K562 (cell line): Measurements from ENCODE around the gene SHISA9. TPM values are rescaled to one million over a fixed set of nuclear protein-coding genes. Genes with fewer than 3 reads are reported as not detected.

Source experiments
- ATAC-seq: fragments of 200-7000 bp; cut with Tn5 transposase; 3 replicates; pipeline ENCODE4 v1.9.1; 2020; ENCODE audit warnings: moderate library complexity
- BruUV-seq: library from RNA; stranded (reverse); fragments of 400-500 nt; replicated peaks from 2 replicates; lab custom pipeline; 2021; lab: Mats Ljungman, UMichigan
- CTCF ChIA-PET: fragments of 300-600 bp; formaldehyde crosslinking; extraction: SDS; loops from one replicate; lab custom pipeline; 2021; ENCODE audit warnings: low intra/inter-chr PET ratio; lab: Yijun Ruan, JAX
- POLR2A ChIA-PET: fragments of 300-600, 350-650 bp; sonication (Branson Sonifier 250); formaldehyde crosslinking; extraction: SDS; loops from one replicate; lab custom pipeline; 2021; ENCODE audit warnings: antibody characterized with exemption, inconsistent platforms; lab: Yijun Ruan, JAX
- DNase-seq, 4 experiments: peaks; one replicate each; pipeline versions ENCODE4 v3.0.0 to v3.0.0-alpha.2; 2011 to 2018; ENCODE audit warnings: low spot score in 3 of 4, mixed read lengths in 3 of 4; ENCODE audit errors: extremely low read depth in 1 of 4
- FAIRE-seq: peaks from 2 replicates; lab custom pipeline; 2011; peaks lifted over from hg19 to GRCh38; lab: Jason Lieb, UNC
- H2AFZ ChIP-seq: 2 replicates; pipeline ENCODE4 v1.6.0; 2011; ENCODE audit warnings: low read depth, low read length, control low read depth, inconsistent platforms
- H3K27ac ChIP-seq: fragments of 200-600 bp; 3 replicates; pipeline ENCODE4 v1.8.0; 2011; ENCODE audit warnings: low read depth, mild to moderate bottlenecking, control low read depth, inconsistent platforms, low read length, moderate library complexity, mixed read lengths; ENCODE audit errors: extremely low read depth
- H3K27me3 ChIP-seq, 2 experiments: fragments of 300-600 bp in 1 of 2; 2 replicates in 1 of 2; 3 replicates in 1 of 2; pipeline versions ENCODE4 v1.6.0 to v1.8.0; 2011; ENCODE audit warnings: inconsistent platforms in 2 of 2, low read length in 2 of 2, mild to moderate bottlenecking in 1 of 2, mixed read lengths in 1 of 2, moderate library complexity in 1 of 2; ENCODE audit not compliant: control insufficient read depth in 2 of 2, insufficient read depth in 2 of 2
- H3K36me3 ChIP-seq: fragments of 300-600 bp; 3 replicates; pipeline ENCODE4 v1.8.0; 2011; ENCODE audit warnings: mild to moderate bottlenecking, low read length, inconsistent platforms; ENCODE audit not compliant: control insufficient read depth, insufficient read depth
- H3K4me1 ChIP-seq, 2 experiments: fragments of 200-600 bp in 1 of 2; replicated peaks in 1 of 2; 2 replicates in 1 of 2; 3 replicates in 1 of 2; pipeline versions ENCODE4 v1.5.1 to v1.8.0; 2011; ENCODE audit warnings: inconsistent platforms in 2 of 2, low read length in 2 of 2, mild to moderate bottlenecking in 1 of 2, mixed read lengths in 1 of 2, moderate library complexity in 1 of 2; ENCODE audit not compliant: control insufficient read depth in 2 of 2, insufficient read depth in 2 of 2
- H3K4me2 ChIP-seq: 2 replicates; pipeline ENCODE4 v1.6.1; 2011; ENCODE audit warnings: low read length, control low read depth, inconsistent platforms, mixed read lengths; ENCODE audit not compliant: insufficient read depth
- H3K4me3 ChIP-seq: fragments of 200-600 bp; sonication (generic), shearing (Covaris generic); 2 replicates; pipeline ENCODE4 v1.5.1; 2016; ENCODE audit warnings: control low read depth, inconsistent platforms
- H3K79me2 ChIP-seq: fragments of 200-600 bp; 3 replicates; pipeline ENCODE4 v1.8.0; 2011; ENCODE audit warnings: low read length, inconsistent platforms; ENCODE audit not compliant: control insufficient read depth, insufficient read depth
- H3K9ac ChIP-seq, 2 experiments: 2 replicates each; pipeline versions ENCODE4 v1.6.0 to v1.6.1; 2011; ENCODE audit warnings: low read depth in 2 of 2, low read length in 2 of 2, control low read depth in 1 of 2, inconsistent platforms in 1 of 2, mild to moderate bottlenecking in 1 of 2, mixed read lengths in 1 of 2; ENCODE audit not compliant: insufficient read depth in 1 of 2
- H3K9me1 ChIP-seq: one replicate; pipeline ENCODE4 v1.6.0; 2011; ENCODE audit warnings: inconsistent platforms, mild to moderate bottlenecking, low read length, moderate library complexity; ENCODE audit not compliant: control insufficient read depth, insufficient read depth
- H3K9me3 ChIP-seq: replicated peaks from 2 replicates; pipeline ENCODE4 v1.5.1; 2011; ENCODE audit warnings: low read depth, low read length, inconsistent platforms; ENCODE audit not compliant: control insufficient read depth, insufficient read depth
- H4K20me1 ChIP-seq: replicated peaks from 2 replicates; pipeline ENCODE4 v1.6.1; 2011; ENCODE audit warnings: low read length, inconsistent platforms, mixed read lengths; ENCODE audit not compliant: control insufficient read depth, insufficient read depth
- BRF2 ChIP-seq: IDR thresholded peaks from 3 replicates; pipeline ENCODE4 v1.6.1; 2011; ENCODE audit warnings: borderline replicate concordance, mild to moderate bottlenecking; ENCODE audit not compliant: insufficient read length, insufficient read depth
- CBFB ChIP-seq: sonication (generic); formaldehyde crosslinking; IDR thresholded peaks from 2 replicates; pipeline ENCODE4 v1.4.0; 2020; ENCODE audit warnings: mild to moderate bottlenecking, missing genetic modification reagents
- CCNT2 ChIP-seq: IDR thresholded peaks from 2 replicates; pipeline ENCODE4 v1.6.1; 2011; ENCODE audit warnings: borderline replicate concordance, low read depth, mild to moderate bottlenecking, moderate library complexity, mixed read lengths, low read length; ENCODE audit not compliant: insufficient read length; ENCODE audit errors: extremely low read depth
- CHCHD3 ChIP-seq: fragments of 250-450 bp; sonication (Bioruptor Pico); IDR thresholded peaks from 2 replicates; pipeline ENCODE4 v2.1.2; 2022; ENCODE audit warnings: mild to moderate bottlenecking
- CXXC5 ChIP-seq: fragments of 250-450 bp; sonication (Bioruptor Pico); IDR thresholded peaks from 2 replicates; pipeline ENCODE4 v1.8.0; 2022; ENCODE audit warnings: inconsistent platforms, mild to moderate bottlenecking, moderate library complexity
- DMBX1 ChIP-seq: fragments of 250-450 bp; sonication (Bioruptor Pico); IDR thresholded peaks from 2 replicates; pipeline ENCODE4 v1.8.0; 2022; ENCODE audit warnings: inconsistent platforms, mild to moderate bottlenecking, moderate library complexity, borderline replicate concordance
- KLF13 ChIP-seq: fragments of 450-650 bp; IDR thresholded peaks from 2 replicates; pipeline ENCODE4 v1.6.1; 2016; ENCODE audit warnings: missing genetic modification characterization, low read depth, mild to moderate bottlenecking, missing compliant biosample characterization, moderate library complexity, borderline replicate concordance
- MXD1 ChIP-seq: fragments of 250-450 bp; sonication (Bioruptor Pico); IDR thresholded peaks from 2 replicates; pipeline ENCODE4 v1.8.0; 2021; ENCODE audit warnings: borderline replicate concordance, mild to moderate bottlenecking, moderate library complexity; ENCODE audit not compliant: poor library complexity, severe bottlenecking
- ZBTB1 ChIP-seq: sonication (generic); formaldehyde crosslinking; IDR thresholded peaks from 2 replicates; pipeline ENCODE4 v1.8.1; 2023; ENCODE audit warnings: missing genetic modification reagents, low read depth, mild to moderate bottlenecking, borderline replicate concordance
- ZNF124 ChIP-seq: sonication (generic); formaldehyde crosslinking; IDR thresholded peaks from 2 replicates; pipeline ENCODE4 v1.8.1; 2022; ENCODE audit warnings: missing genetic modification reagents
- WGBS: fragments of 100-300 bp; shearing (Covaris generic); methylation state at CpG from one replicate; pipeline ENCODE4 v1.1.6; 2016; ENCODE audit warnings: low coverage, mixed read lengths; ENCODE audit not compliant: insufficient coverage; ENCODE audit errors: missing lambda C conversion rate; 5-methylcytosine and 5-hydroxymethylcytosine counted together
- in situ Hi-C: fragments of 300-500 bp; cut with MboI; formaldehyde crosslinking; loops from 4 replicates; pipeline ENCODE4 v1.15.0; 2018; ENCODE audit warnings: inconsistent platforms, mixed read lengths
- intact Hi-C: fragments of 100-400 bp; cut with micrococcal nuclease; formaldehyde crosslinking; loops from 2 replicates; pipeline ENCODE4 v1.14.2; 2022
- polyA plus RNA-seq, 8 experiments: library from polyadenylated mRNA; depleted of rRNA in 4 of 8; stranded (reverse) in 5 of 8; unstranded in 3 of 8; fragments of >200 nt; fragmentation: Nextera tagmentation in 2 of 8; fragmentation: Illumina TruSeq in 1 of 8; extraction: Ambion mirVana in 2 of 8; extraction: Trizol in 1 of 8; gene quantifications; 2 replicates each; pipeline versions ENCODE4 v1.2.1 to v1.2.3, GENCODE V29; 2011 to 2014; ENCODE audit warnings: inconsistent platforms in 1 of 8, missing spikeins in 1 of 8
- total RNA-seq, 7 experiments: library from RNA; depleted of rRNA in 6 of 7; stranded (reverse); fragments of >200 nt in 6 of 7; fragmentation: Illumina TruSeq in 2 of 7; extraction: Trizol in 2 of 7; gene quantifications; 2 replicates each; pipeline versions ENCODE4 v1.2.1 to v1.2.3, GENCODE V29; 2011 to 2021; ENCODE audit warnings: low replicate concordance in 1 of 7
- TF ChIP-seq, protein P1 (sequence below): fragments of 250-450 bp; sonication (Bioruptor Pico); IDR thresholded peaks from 2 replicates; pipeline ENCODE4 v1.5.0; 2021; ENCODE audit warnings: mild to moderate bottlenecking, moderate library complexity
- TF ChIP-seq, protein P2 (sequence below): sonication (generic); formaldehyde crosslinking; IDR thresholded peaks from 2 replicates; pipeline ENCODE4 v1.8.0; 2023; ENCODE audit warnings: mild to moderate bottlenecking, missing genetic modification reagents

Gene SHISA9
- total and polyA plus RNA-seq, 9 of the 15 experiments (the other 6 are each of a cell fraction or from before 2014, with no cell fraction given), result under 0.01 to 0.16 (median 0.01) TPM; not detected in 6

GRCh38 chr16:13081825-13082331 lies 180.5 kb downstream of the SHISA9 start:
- DNase-seq, result no peak
- H3K4me1 ChIP-seq, result no peaks in the 10 kb centered on the region
- no peaks in the 10 kb centered on the region for H4K20me1 ChIP-seq
- 3% methylated on average over 4 of the region's 5 CpGs for WGBS
- no peaks in the 10 kb centered on the region for H3K36me3 ChIP-seq
- BruUV-seq, result no TSS peak
- CTCF ChIA-PET, result no interaction called here
- H3K9me1 ChIP-seq, result no peaks in the 10 kb centered on the region
- ATAC-seq, result no peak
- no peak overlapping the region for H3K9ac ChIP-seq
- no peak overlapping the region for H2AFZ ChIP-seq
- in situ Hi-C loops (no loop called here), intact Hi-C loops (no loop called here)
- no peak overlapping the region for H3K4me3 ChIP-seq
- H3K27ac ChIP-seq, result no peak overlapping the region
- H3K4me2 ChIP-seq, result no peak overlapping the region
- H3K27me3 ChIP-seq, result no peaks in the 10 kb centered on the region
- H3K79me2 ChIP-seq, result no peaks in the 10 kb centered on the region
- FAIRE-seq, result no peak
- H3K9me3 ChIP-seq, result no peaks in the 10 kb centered on the region
- POLR2A ChIA-PET, result interaction anchor here (0.8 kb wide), 1 partner anchor 14 kb away, joined by 3 read pairs; no protein-coding TSS in a partner anchor
- TF ChIP-seq, protein P1, sequence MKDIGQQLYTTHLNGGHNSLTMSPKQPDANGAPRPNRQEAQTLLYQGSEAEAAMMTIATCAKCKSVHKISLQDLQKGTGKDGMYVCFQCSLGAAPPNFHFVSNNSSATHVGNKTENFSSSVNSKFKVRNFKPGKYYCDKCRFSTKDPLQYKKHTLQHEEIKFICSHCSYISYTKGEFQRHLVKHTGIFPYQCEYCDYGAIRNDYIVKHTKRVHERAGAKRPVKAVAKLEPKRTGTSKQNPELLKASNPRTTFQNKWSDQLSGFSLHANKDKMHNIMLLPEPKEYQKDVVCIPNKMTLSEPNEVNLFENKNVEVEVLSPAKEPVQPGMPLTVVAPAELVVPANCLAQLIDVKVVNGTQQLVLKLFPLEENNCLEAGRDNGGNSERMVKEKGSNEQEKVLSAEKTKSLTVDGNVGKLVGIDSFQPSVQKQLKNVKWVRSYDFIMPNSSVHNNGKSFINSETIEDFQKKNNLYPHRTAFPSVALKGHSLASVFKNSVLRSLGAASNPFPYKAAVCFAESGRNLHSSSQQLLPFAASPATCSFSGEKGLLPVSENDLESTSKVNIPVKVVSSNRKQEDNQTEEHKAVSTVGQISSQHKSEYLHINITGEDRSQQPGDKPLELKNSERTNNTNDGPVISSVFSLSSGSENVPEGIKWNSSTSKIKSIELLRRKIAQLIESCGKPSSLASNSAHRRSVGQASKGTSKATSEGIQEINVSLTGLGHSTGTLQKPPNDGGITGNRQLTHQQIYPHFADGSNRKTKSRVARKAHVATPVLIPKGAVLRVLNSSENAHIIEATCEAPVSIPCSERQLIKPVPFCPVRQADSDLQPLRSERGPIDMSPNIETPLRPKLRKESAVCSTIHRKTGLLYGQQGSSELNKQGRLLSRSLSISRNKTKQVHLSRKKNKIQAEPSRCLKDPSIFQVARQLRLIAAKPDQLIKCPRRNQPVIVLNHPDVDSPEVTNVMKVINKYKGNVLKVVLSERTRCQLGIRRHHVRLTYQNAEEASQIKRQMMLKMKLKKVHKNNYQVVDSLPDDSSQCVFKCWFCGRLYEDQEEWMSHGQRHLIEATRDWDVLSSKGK (CRISPR knock-in tag), result no peak
- TF ChIP-seq MXD1 (CRISPR knock-in tag), result no peak
- TF ChIP-seq, protein P2, sequence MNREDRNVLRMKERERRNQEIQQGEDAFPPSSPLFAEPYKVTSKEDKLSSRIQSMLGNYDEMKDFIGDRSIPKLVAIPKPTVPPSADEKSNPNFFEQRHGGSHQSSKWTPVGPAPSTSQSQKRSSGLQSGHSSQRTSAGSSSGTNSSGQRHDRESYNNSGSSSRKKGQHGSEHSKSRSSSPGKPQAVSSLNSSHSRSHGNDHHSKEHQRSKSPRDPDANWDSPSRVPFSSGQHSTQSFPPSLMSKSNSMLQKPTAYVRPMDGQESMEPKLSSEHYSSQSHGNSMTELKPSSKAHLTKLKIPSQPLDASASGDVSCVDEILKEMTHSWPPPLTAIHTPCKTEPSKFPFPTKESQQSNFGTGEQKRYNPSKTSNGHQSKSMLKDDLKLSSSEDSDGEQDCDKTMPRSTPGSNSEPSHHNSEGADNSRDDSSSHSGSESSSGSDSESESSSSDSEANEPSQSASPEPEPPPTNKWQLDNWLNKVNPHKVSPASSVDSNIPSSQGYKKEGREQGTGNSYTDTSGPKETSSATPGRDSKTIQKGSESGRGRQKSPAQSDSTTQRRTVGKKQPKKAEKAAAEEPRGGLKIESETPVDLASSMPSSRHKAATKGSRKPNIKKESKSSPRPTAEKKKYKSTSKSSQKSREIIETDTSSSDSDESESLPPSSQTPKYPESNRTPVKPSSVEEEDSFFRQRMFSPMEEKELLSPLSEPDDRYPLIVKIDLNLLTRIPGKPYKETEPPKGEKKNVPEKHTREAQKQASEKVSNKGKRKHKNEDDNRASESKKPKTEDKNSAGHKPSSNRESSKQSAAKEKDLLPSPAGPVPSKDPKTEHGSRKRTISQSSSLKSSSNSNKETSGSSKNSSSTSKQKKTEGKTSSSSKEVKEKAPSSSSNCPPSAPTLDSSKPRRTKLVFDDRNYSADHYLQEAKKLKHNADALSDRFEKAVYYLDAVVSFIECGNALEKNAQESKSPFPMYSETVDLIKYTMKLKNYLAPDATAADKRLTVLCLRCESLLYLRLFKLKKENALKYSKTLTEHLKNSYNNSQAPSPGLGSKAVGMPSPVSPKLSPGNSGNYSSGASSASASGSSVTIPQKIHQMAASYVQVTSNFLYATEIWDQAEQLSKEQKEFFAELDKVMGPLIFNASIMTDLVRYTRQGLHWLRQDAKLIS (CRISPR knock-in tag), result no peak
- TF ChIP-seq DMBX1, result no peak
- no peak for TF ChIP-seq KLF13 (tag)
- TF ChIP-seq ZNF124 (CRISPR knock-in tag), result no peak
- no peak for TF ChIP-seq ZBTB1 (CRISPR knock-in tag)
- no peak for TF ChIP-seq CHCHD3 (CRISPR knock-in tag)
- TF ChIP-seq BRF2, result no peak
- no peak for TF ChIP-seq CXXC5 (CRISPR knock-in tag)
- TF ChIP-seq CCNT2, result no peak
- TF ChIP-seq CBFB (CRISPR knock-in tag), result no peak
